Liver (tissue), 9 donors: ENCODE results near the gene XPO5. TPM values are rescaled to one million over a fixed set of nuclear protein-coding genes. Genes with fewer than 3 reads are reported as not detected.

Experiments
- DNase-seq: peaks from one replicate; pipeline ENCODE4 v3.0.0-alpha.2; 2017; ENCODE audit warnings: low spot score
- H3K27ac ChIP-seq, 2 donors: one replicate each; pipeline ENCODE4 v1.7.0; 2013; ENCODE audit warnings: inconsistent platforms in 2 of 2, low read length in 2 of 2, control low read depth in 1 of 2, low read depth in 1 of 2, mild to moderate bottlenecking in 1 of 2
- H3K27me3 ChIP-seq, 4 donors: one replicate each; pipeline versions ENCODE4 v1.6.1 to v1.7.0; 2013; ENCODE audit warnings: low read length in 3 of 4, inconsistent platforms in 1 of 4, mild to moderate bottlenecking in 1 of 4, moderate library complexity in 1 of 4; ENCODE audit not compliant: control insufficient read depth in 4 of 4, insufficient read depth in 4 of 4
- H3K36me3 ChIP-seq, 4 donors: one replicate each; pipeline versions ENCODE4 v1.6.1 to v1.7.0; 2013; ENCODE audit warnings: low read length in 3 of 4, mild to moderate bottlenecking in 3 of 4, low read depth in 1 of 4, moderate library complexity in 1 of 4; ENCODE audit not compliant: control insufficient read depth in 4 of 4, insufficient read depth in 3 of 4
- H3K4me1 ChIP-seq, 4 donors: one replicate each; pipeline versions ENCODE4 v1.6.1 to v1.7.0; 2013; ENCODE audit warnings: low read length in 3 of 4, mild to moderate bottlenecking in 3 of 4, moderate library complexity in 1 of 4; ENCODE audit not compliant: control insufficient read depth in 4 of 4, insufficient read depth in 4 of 4
- H3K4me3 ChIP-seq, 3 donors: one replicate each; pipeline versions ENCODE4 v1.6.1 to v1.7.0; 2013; ENCODE audit warnings: low read length in 3 of 3, control low read depth in 1 of 3, low read depth in 1 of 3, mild to moderate bottlenecking in 1 of 3
- H3K9ac ChIP-seq, 2 donors: one replicate each; pipeline ENCODE4 v1.7.0; 2013; ENCODE audit warnings: low read length in 2 of 2, mild to moderate bottlenecking in 2 of 2, moderate library complexity in 2 of 2, control low read depth in 1 of 2, low read depth in 1 of 2
- H3K9me3 ChIP-seq, 4 donors: one replicate each; pipeline versions ENCODE4 v1.6.1 to v1.7.0; 2013; ENCODE audit warnings: low read length in 3 of 4; ENCODE audit not compliant: control insufficient read depth in 4 of 4
- ATF3 ChIP-seq: IDR thresholded peaks from 2 replicates; pipeline ENCODE4 v1.6.1; 2016; ENCODE audit warnings: antibody characterized with exemption
- CTCF ChIP-seq: fragments of 150-350 bp; IDR thresholded peaks from 2 replicates; pipeline ENCODE4 v1.5.1; 2017; ENCODE audit warnings: improper control_type of control experiment, low read depth, low read length; ENCODE audit not compliant: missing input control
- EGR1 ChIP-seq, 2 donors: IDR thresholded peaks; 2 replicates each; pipeline ENCODE4 v1.6.1; 2016 to 2018; ENCODE audit warnings: antibody characterized with exemption in 2 of 2, low read depth in 2 of 2
- FOXA1 ChIP-seq: IDR thresholded peaks from 2 replicates; pipeline ENCODE4 v1.6.1; 2016; ENCODE audit warnings: antibody characterized with exemption
- FOXA2 ChIP-seq: IDR thresholded peaks from 2 replicates; pipeline ENCODE4 v1.6.1; 2016; ENCODE audit warnings: antibody characterized with exemption
- GABPA ChIP-seq, 2 donors: IDR thresholded peaks in 1 of 2; conservative IDR thresholded peaks in 1 of 2; 2 replicates each; pipeline ENCODE4 v1.6.1; 2016; ENCODE audit warnings: antibody characterized with exemption in 2 of 2, mild to moderate bottlenecking in 1 of 2, moderate library complexity in 1 of 2
- HNF4A ChIP-seq, 2 donors: conservative IDR thresholded peaks; 2 replicates each; pipeline ENCODE4 v1.6.1; 2016; ENCODE audit warnings: antibody characterized with exemption in 2 of 2, mild to moderate bottlenecking in 2 of 2
- HNF4G ChIP-seq: IDR thresholded peaks from 2 replicates; pipeline ENCODE4 v1.6.1; 2016; ENCODE audit warnings: antibody characterized with exemption
- JUND ChIP-seq, 2 donors: IDR thresholded peaks; 2 replicates each; pipeline ENCODE4 v1.6.1; 2016; ENCODE audit warnings: antibody characterized with exemption in 2 of 2
- MAX ChIP-seq: IDR thresholded peaks from 2 replicates; pipeline ENCODE4 v1.6.1; 2016; ENCODE audit warnings: antibody characterized with exemption
- NR2F2 ChIP-seq: IDR thresholded peaks from 2 replicates; pipeline ENCODE4 v1.6.1; 2016; ENCODE audit warnings: antibody characterized with exemption
- RAD21 ChIP-seq, 2 donors: IDR thresholded peaks; 2 replicates each; pipeline ENCODE4 v1.6.1; 2016; ENCODE audit warnings: antibody characterized with exemption in 2 of 2, mild to moderate bottlenecking in 2 of 2
- REST ChIP-seq: IDR thresholded peaks from 2 replicates; pipeline ENCODE4 v1.6.1; 2016; ENCODE audit warnings: antibody characterized with exemption, mild to moderate bottlenecking
- RXRA ChIP-seq, 2 donors: IDR thresholded peaks; 2 replicates each; pipeline ENCODE4 v1.6.1; 2017 to 2018; ENCODE audit warnings: antibody characterized with exemption in 2 of 2, mild to moderate bottlenecking in 1 of 2
- SP1 ChIP-seq: IDR thresholded peaks from 2 replicates; pipeline ENCODE4 v1.6.1; 2018; ENCODE audit warnings: antibody characterized with exemption, mild to moderate bottlenecking
- TAF1 ChIP-seq: conservative IDR thresholded peaks from 2 replicates; pipeline ENCODE4 v1.6.1; 2016; ENCODE audit warnings: antibody characterized with exemption, mild to moderate bottlenecking
- ZBTB33 ChIP-seq: IDR thresholded peaks from 2 replicates; pipeline ENCODE4 v1.6.1; 2016; ENCODE audit warnings: antibody characterized with exemption
- WGBS: extraction: QIAGEN DNeasy Blood & Tissue Kit; methylation state at CpG from one replicate; pipeline ENCODE4 v1.1.7; 2013; 5-methylcytosine and 5-hydroxymethylcytosine counted together
- polyA plus RNA-seq, 2 donors: library from polyadenylated mRNA; stranded (reverse) in 1 of 2; unstranded in 1 of 2; fragments of 200-250 nt in 1 of 2; fragments of >200 nt in 1 of 2; fragmentation: Nextera tagmentation in 1 of 2; extraction: Ambion mirVana in 1 of 2; gene quantifications; one replicate each; pipeline versions ENCODE4 v1.2.1 to v1.2.3, GENCODE V29; 2013 to 2015
- total RNA-seq, 2 donors: library from RNA; depleted of rRNA; stranded (reverse); fragments of >200 nt; gene quantifications; one replicate each; pipeline ENCODE4 v1.2.3, GENCODE V29; 2014
- donor health status: healthy.
- donor health status: healthy.
- donor health status: healthy.
- donor health status: healthy.
- donor health status: healthy.

Gene XPO5
- total and polyA plus RNA-seq, 4 donors, result 6.1 to 15.8 (median 9.8) TPM

GRCh38 chr6:43509142-43509983, 66.5 kb downstream of the XPO5 start:
- H3K9me3 ChIP-seq, result no peaks in the 10 kb centered on the region
- no peak for DNase-seq
- H3K27ac ChIP-seq, result peak overlapping the region in 1 of 2 donors; percentile 35
- H3K27me3 ChIP-seq, result peaks cover 0 to 3% (median 0%) of the 10 kb centered on the region in 4 donors
- H3K36me3 ChIP-seq, result peaks cover 2 to 37% (median 17%) of the 10 kb centered on the region in 4 donors
- TF ChIP-seq CTCF (no peak), REST (no peak), ZBTB33 (no peak), HNF4A (conservative IDR thresholded peaks at IDR 0.05) (no peak), GABPA (IDR thresholded peaks at IDR 0.05 in 1 of 2, conservative IDR thresholded peaks at IDR 0.05 in 1 of 2) (no peak), NR2F2 (no peak), EGR1 (IDR thresholded peaks at IDR 0.05; ENCODE audit: low read depth in 2 of 2) (no peak), FOXA1 (no peak), FOXA2 (no peak), SP1 (no peak), JUND (IDR thresholded peaks at IDR 0.05) (no peak), HNF4G (no peak), ATF3 (no peak), TAF1 (no peak), RXRA (IDR thresholded peaks at IDR 0.05) (no peak), RAD21 (IDR thresholded peaks at IDR 0.05) (no peak), MAX (no peak)
- H3K4me3 ChIP-seq, result peak overlapping the region in 2 of 3 donors; percentile 54 to 71
- H3K9ac ChIP-seq, result no peak overlapping the region
- H3K4me1 ChIP-seq, result peaks cover 5 to 11% (median 7%) of the 10 kb centered on the region in 4 donors
- 9% methylated on average over 69 of the region's 69 CpGs for WGBS
